IMR-90 (cell line): Measurements from ENCODE around the gene HRAS.

Source experiments
- CEBPB ChIP-seq: IDR thresholded peaks from 2 replicates; pipeline ENCODE4 v1.6.1; 2012; ENCODE audit warnings: low read depth, low read length, improper control_type of control experiment
- FOS ChIP-seq: fragments of 150-350 bp; IDR thresholded peaks from 2 replicates; pipeline ENCODE4 v1.6.1; 2016; ENCODE audit warnings: low read depth, low read length
- MAFK ChIP-seq: IDR thresholded peaks from 2 replicates; pipeline ENCODE4 v1.6.1; 2012; ENCODE audit warnings: low read depth, low read length, improper control_type of control experiment
- MXI1 ChIP-seq: IDR thresholded peaks from 2 replicates; pipeline ENCODE4 v1.6.1; 2012; ENCODE audit warnings: low read depth, mild to moderate bottlenecking, low read length, moderate library complexity, borderline replicate concordance
- NFE2L2 ChIP-seq: fragments of 150-350 bp; IDR thresholded peaks from 2 replicates; pipeline ENCODE4 v1.6.1; 2016; ENCODE audit warnings: low read depth, mild to moderate bottlenecking, low read length
- POLR2A ChIP-seq: IDR thresholded peaks from 2 replicates; pipeline ENCODE4 v1.6.1; 2012; ENCODE audit warnings: mild to moderate bottlenecking, low read depth, low read length
- TF ChIP-seq, protein P1 (sequence below): fragments of 150-350 bp; IDR thresholded peaks from 2 replicates; pipeline ENCODE4 v1.6.1; 2017; ENCODE audit warnings: mild to moderate bottlenecking, antibody characterized with exemption, low read length, low read depth
- TF ChIP-seq, protein P2 (sequence below): conservative IDR thresholded peaks from 2 replicates; pipeline ENCODE4 v1.5.1; 2012; ENCODE audit warnings: mild to moderate bottlenecking, low read depth, low read length, improper control_type of control experiment
- TF ChIP-seq, protein P3 (sequence below): fragments of 150-350 bp; IDR thresholded peaks from 2 replicates; pipeline ENCODE4 v1.6.1; 2016; ENCODE audit warnings: low read depth, mild to moderate bottlenecking, low read length, moderate library complexity, borderline replicate concordance

DNA sequence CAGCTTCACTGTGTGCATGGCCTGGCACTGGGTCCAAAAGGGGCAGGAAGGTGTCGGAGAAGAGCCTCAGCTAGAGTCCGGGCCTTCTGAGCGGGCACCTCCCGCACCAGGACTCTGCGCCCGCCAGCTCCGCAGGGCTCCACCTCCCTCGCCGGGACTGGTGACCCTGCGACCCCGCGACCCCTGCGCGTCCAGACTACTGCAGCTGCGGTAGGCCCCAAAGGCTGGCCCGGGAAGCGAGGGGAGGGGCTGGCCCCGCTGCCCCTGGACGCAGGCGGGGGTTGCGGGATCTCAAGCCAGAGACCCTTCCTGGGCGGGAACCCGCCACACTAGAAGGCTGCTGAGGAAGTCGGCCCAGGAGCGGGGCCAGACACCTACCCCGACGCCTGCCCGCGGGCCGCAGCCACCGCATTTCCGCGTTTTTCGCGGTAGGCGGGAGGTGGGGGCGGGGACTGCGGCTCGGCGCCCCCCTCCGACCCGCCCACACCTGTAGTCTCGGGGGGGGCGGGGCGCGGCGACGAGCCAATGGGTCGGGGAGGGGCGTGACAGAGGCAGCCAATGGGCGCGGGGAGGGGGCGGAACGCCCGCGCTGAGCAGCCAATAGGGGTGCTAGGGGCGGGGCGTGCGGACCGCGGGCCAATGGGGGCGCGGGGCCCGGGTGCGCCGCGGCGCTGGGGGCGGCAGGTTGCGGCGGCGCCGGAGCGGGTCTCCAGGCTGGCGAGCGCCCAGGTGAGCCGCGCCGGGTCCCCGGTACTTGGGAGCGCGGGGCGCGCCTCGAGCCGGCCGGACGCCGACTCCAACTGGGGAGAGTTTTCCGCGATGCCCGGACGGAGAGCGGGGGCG lies 25.1 kb upstream of the HRAS start, which contains the start of the genes LMNTD2 and RASSF7:
- TF ChIP-seq MAFK (no peak), CEBPB (no peak), NFE2L2 (no peak), MXI1 (0 out of 2 replicates have a peak, but pooled peaks have one; percentile 18), FOS (peak; percentile 58), POLR2A (no peak; the same call in 1 of the 2 replicates)
- TF ChIP-seq, protein P1, sequence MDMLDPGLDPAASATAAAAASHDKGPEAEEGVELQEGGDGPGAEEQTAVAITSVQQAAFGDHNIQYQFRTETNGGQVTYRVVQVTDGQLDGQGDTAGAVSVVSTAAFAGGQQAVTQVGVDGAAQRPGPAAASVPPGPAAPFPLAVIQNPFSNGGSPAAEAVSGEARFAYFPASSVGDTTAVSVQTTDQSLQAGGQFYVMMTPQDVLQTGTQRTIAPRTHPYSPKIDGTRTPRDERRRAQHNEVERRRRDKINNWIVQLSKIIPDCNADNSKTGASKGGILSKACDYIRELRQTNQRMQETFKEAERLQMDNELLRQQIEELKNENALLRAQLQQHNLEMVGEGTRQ, result peak; percentile 51
- TF ChIP-seq, protein P2, sequence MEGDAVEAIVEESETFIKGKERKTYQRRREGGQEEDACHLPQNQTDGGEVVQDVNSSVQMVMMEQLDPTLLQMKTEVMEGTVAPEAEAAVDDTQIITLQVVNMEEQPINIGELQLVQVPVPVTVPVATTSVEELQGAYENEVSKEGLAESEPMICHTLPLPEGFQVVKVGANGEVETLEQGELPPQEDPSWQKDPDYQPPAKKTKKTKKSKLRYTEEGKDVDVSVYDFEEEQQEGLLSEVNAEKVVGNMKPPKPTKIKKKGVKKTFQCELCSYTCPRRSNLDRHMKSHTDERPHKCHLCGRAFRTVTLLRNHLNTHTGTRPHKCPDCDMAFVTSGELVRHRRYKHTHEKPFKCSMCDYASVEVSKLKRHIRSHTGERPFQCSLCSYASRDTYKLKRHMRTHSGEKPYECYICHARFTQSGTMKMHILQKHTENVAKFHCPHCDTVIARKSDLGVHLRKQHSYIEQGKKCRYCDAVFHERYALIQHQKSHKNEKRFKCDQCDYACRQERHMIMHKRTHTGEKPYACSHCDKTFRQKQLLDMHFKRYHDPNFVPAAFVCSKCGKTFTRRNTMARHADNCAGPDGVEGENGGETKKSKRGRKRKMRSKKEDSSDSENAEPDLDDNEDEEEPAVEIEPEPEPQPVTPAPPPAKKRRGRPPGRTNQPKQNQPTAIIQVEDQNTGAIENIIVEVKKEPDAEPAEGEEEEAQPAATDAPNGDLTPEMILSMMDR, result no peak
- TF ChIP-seq, protein P3, sequence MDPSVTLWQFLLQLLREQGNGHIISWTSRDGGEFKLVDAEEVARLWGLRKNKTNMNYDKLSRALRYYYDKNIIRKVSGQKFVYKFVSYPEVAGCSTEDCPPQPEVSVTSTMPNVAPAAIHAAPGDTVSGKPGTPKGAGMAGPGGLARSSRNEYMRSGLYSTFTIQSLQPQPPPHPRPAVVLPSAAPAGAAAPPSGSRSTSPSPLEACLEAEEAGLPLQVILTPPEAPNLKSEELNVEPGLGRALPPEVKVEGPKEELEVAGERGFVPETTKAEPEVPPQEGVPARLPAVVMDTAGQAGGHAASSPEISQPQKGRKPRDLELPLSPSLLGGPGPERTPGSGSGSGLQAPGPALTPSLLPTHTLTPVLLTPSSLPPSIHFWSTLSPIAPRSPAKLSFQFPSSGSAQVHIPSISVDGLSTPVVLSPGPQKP, result no peak
